CD14-positive monocyte (primary cell): Measurements from ENCODE around the gene ACR. TPM values are rescaled to one million over a fixed set of nuclear protein-coding genes. Genes with fewer than 3 reads are reported as not detected.
A peak's percentile ranks its signal among the peaks of the same experiment; 100 is the strongest.

Experiments
- DNase-seq, 3 donors: peaks; one replicate each; pipeline ENCODE4 v3.0.0-alpha.2; 2011 to 2022
- H2AFZ ChIP-seq: 2 replicates; pipeline ENCODE4 v1.6.0; 2012; ENCODE audit warnings: mild to moderate bottlenecking, low read depth, low read length, inconsistent platforms; ENCODE audit not compliant: insufficient read depth, poor library complexity, severe bottlenecking
- H3K27ac ChIP-seq, 2 donors: 1 replicate in 1 of 2; 2 replicates in 1 of 2; pipeline ENCODE4 v1.5.1; 2012 to 2013; ENCODE audit warnings: low read length in 2 of 2, control low read depth in 1 of 2, inconsistent platforms in 1 of 2, low read depth in 1 of 2, mild to moderate bottlenecking in 1 of 2
- H3K27me3 ChIP-seq, 2 donors: one replicate each; pipeline versions ENCODE4 v1.6.0 to v1.6.1; 2011 to 2013; ENCODE audit warnings: low read length in 2 of 2; ENCODE audit not compliant: control insufficient read depth in 2 of 2, insufficient read depth in 2 of 2
- H3K36me3 ChIP-seq, 2 donors: replicated peaks in 1 of 2; 1 replicate in 1 of 2; 2 replicates in 1 of 2; pipeline versions ENCODE4 v1.5.1 to v1.6.1; 2012 to 2013; ENCODE audit warnings: low read length in 2 of 2, control low read depth in 1 of 2, inconsistent platforms in 1 of 2, mild to moderate bottlenecking in 1 of 2; ENCODE audit not compliant: insufficient read depth in 2 of 2, control insufficient read depth in 1 of 2
- H3K4me1 ChIP-seq, 2 donors: 1 replicate in 1 of 2; 2 replicates in 1 of 2; pipeline versions ENCODE4 v1.5.1 to v1.6.1; 2012 to 2013; ENCODE audit warnings: low read length in 2 of 2, control low read depth in 1 of 2, inconsistent platforms in 1 of 2, mild to moderate bottlenecking in 1 of 2, moderate library complexity in 1 of 2; ENCODE audit not compliant: insufficient read depth in 2 of 2, control insufficient read depth in 1 of 2
- H3K4me2 ChIP-seq: replicated peaks from 2 replicates; pipeline ENCODE3; 2012; ENCODE audit warnings: low read length, moderate library complexity, mild to moderate bottlenecking; ENCODE audit not compliant: poor library complexity, severe bottlenecking; ENCODE audit errors: extremely low read depth
- H3K4me3 ChIP-seq, 3 experiments: fragments of 200-600 bp in 1 of 3; sonication (generic) in 1 of 3; replicated peaks in 1 of 3; 1 replicate in 2 of 3; 2 replicates in 1 of 3; pipeline ENCODE4 v1.5.1; 2011 to 2013; ENCODE audit warnings: low read length in 3 of 3, mild to moderate bottlenecking in 3 of 3, control low read depth in 2 of 3, low read depth in 2 of 3, inconsistent platforms in 1 of 3, moderate library complexity in 1 of 3
- H3K79me2 ChIP-seq: 2 replicates; pipeline ENCODE4 v1.6.0; 2012; ENCODE audit warnings: mild to moderate bottlenecking, control low read depth, inconsistent platforms, low read length, moderate library complexity; ENCODE audit not compliant: insufficient read depth
- H3K9ac ChIP-seq: 2 replicates; pipeline ENCODE4 v1.6.0; 2017; ENCODE audit warnings: low read length, mild to moderate bottlenecking; ENCODE audit not compliant: insufficient read depth, poor library complexity, severe bottlenecking
- H3K9me3 ChIP-seq, 2 donors: replicated peaks in 1 of 2; 1 replicate in 1 of 2; 2 replicates in 1 of 2; pipeline versions ENCODE4 v1.5.1 to v1.6.1; 2012 to 2013; ENCODE audit warnings: low read length in 2 of 2, control low read depth in 1 of 2; ENCODE audit not compliant: control insufficient read depth in 1 of 2, insufficient read depth in 1 of 2
- H4K20me1 ChIP-seq: 2 replicates; pipeline ENCODE4 v1.6.0; 2012; ENCODE audit warnings: mild to moderate bottlenecking, low read length, control low read depth, moderate library complexity; ENCODE audit not compliant: insufficient read depth
- H3K27ac Mint-ChIP-seq, 7 donors: one replicate each; pipeline ENCODE4 v1.8.0; 2020; ENCODE audit warnings: mild to moderate bottlenecking in 7 of 7, mixed read lengths in 7 of 7, moderate library complexity in 6 of 7, inconsistent platforms in 2 of 7
- H3K27me3 Mint-ChIP-seq, 3 donors: one replicate each; pipeline ENCODE4 v1.8.0; 2021 to 2022; ENCODE audit warnings: low read depth in 3 of 3, mild to moderate bottlenecking in 3 of 3, mixed read lengths in 3 of 3, moderate library complexity in 3 of 3, inconsistent platforms in 1 of 3
- H3K36me3 Mint-ChIP-seq, 2 donors: one replicate each; pipeline ENCODE4 v1.8.0; 2020; ENCODE audit warnings: mixed read lengths in 2 of 2, inconsistent platforms in 1 of 2, mild to moderate bottlenecking in 1 of 2
- H3K4me1 Mint-ChIP-seq: one replicate; pipeline ENCODE4 v1.8.0; 2020; ENCODE audit warnings: mild to moderate bottlenecking, mixed read lengths
- H3K4me3 Mint-ChIP-seq, 2 donors: one replicate each; pipeline ENCODE4 v1.8.0; 2020; ENCODE audit warnings: mild to moderate bottlenecking in 2 of 2, mixed read lengths in 2 of 2, moderate library complexity in 1 of 2
- H3K9me3 Mint-ChIP-seq, 7 donors: one replicate each; pipeline ENCODE4 v1.8.0; 2020 to 2022; ENCODE audit warnings: mixed read lengths in 7 of 7, mild to moderate bottlenecking in 6 of 7, moderate library complexity in 6 of 7, inconsistent platforms in 2 of 7
- WGBS: methylation state at CpG from one replicate; pipeline ENCODE4 v1.1.5; 2013; ENCODE audit warnings: missing lambda C conversion rate; ENCODE audit not compliant: insufficient coverage; 5-methylcytosine and 5-hydroxymethylcytosine counted together
- intact Hi-C, 2 donors: fragments of 100-400 bp; cut with micrococcal nuclease; formaldehyde crosslinking; loops; one replicate each; pipeline versions ENCODE4 v1.15.0 to v1.15.1; 2023
- polyA plus RNA-seq, 3 donors: library from polyadenylated mRNA; depleted of rRNA in 1 of 3; unstranded in 2 of 3; stranded (reverse) in 1 of 3; fragments of 300-500 nt in 2 of 3; fragments of >200 nt in 1 of 3; fragmentation: Illumina TruSeq in 2 of 3; gene quantifications; 1 replicate in 2 of 3; 2 replicates in 1 of 3; pipeline ENCODE4 v1.2.3, GENCODE V29; 2012 to 2021
- TF ChIP-seq, protein P1 (sequence below): fragments of 200-600 bp; IDR thresholded peaks from one replicate; pipeline ENCODE4 v1.8.0; 2022; ENCODE audit warnings: antibody characterized with exemption, mild to moderate bottlenecking

The ACR gene
- polyA plus RNA-seq, 3 donors, result not detected

DNA sequence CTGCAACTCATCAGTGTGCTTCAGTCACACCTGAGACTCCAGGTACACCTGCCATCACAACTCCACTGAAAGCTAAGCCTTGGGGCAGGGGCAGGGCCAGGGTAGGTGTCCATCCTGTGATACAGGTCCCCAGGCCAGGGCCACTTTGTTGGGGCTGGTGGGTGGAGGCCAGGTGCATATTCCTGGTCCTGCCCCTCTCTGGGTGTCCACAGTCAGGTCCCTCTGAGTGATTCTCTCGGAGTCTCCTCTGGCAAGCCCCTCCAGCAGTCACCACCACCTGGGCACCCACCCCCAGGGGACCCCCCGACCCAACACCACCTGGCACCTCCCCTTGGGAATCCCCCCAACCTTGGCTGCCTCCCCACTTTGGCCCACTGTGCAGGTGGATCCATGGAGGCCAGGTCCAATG, 9.5 kb upstream of the ACR start:
- H3K4me1 ChIP-seq, result no peaks in the 10 kb centered on the region
- H3K27me3 Mint-ChIP-seq, result peaks cover 0 to 7% (median 0%) of the 10 kb centered on the region in 3 donors
- no peak for DNase-seq
- H3K4me2 ChIP-seq, result no peak overlapping the region
- H3K9me3 Mint-ChIP-seq, result no peaks in the 10 kb centered on the region
- H3K36me3 ChIP-seq, result no peaks in the 10 kb centered on the region
- H2AFZ ChIP-seq, result no peak overlapping the region
- H3K27ac Mint-ChIP-seq, result no peak overlapping the region
- H3K36me3 Mint-ChIP-seq, result no peaks in the 10 kb centered on the region
- TF ChIP-seq, protein P1, sequence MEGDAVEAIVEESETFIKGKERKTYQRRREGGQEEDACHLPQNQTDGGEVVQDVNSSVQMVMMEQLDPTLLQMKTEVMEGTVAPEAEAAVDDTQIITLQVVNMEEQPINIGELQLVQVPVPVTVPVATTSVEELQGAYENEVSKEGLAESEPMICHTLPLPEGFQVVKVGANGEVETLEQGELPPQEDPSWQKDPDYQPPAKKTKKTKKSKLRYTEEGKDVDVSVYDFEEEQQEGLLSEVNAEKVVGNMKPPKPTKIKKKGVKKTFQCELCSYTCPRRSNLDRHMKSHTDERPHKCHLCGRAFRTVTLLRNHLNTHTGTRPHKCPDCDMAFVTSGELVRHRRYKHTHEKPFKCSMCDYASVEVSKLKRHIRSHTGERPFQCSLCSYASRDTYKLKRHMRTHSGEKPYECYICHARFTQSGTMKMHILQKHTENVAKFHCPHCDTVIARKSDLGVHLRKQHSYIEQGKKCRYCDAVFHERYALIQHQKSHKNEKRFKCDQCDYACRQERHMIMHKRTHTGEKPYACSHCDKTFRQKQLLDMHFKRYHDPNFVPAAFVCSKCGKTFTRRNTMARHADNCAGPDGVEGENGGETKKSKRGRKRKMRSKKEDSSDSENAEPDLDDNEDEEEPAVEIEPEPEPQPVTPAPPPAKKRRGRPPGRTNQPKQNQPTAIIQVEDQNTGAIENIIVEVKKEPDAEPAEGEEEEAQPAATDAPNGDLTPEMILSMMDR, result no peak
- intact Hi-C loops, result no loop called here
- H3K27ac ChIP-seq, result no peak overlapping the region
- no peak overlapping the region for H3K9ac ChIP-seq
- no peaks in the 10 kb centered on the region for H3K79me2 ChIP-seq
- no peak overlapping the region for H3K4me3 Mint-ChIP-seq
- H3K27me3 ChIP-seq, result no peaks in the 10 kb centered on the region
- no peaks in the 10 kb centered on the region for H4K20me1 ChIP-seq
- no peak overlapping the region for H3K4me3 ChIP-seq
- WGBS, result no CpG with 5 or more reads among the region's 2 CpGs
- H3K4me1 Mint-ChIP-seq, result no peaks in the 10 kb centered on the region
- no peaks in the 10 kb centered on the region for H3K9me3 ChIP-seq

DNA sequence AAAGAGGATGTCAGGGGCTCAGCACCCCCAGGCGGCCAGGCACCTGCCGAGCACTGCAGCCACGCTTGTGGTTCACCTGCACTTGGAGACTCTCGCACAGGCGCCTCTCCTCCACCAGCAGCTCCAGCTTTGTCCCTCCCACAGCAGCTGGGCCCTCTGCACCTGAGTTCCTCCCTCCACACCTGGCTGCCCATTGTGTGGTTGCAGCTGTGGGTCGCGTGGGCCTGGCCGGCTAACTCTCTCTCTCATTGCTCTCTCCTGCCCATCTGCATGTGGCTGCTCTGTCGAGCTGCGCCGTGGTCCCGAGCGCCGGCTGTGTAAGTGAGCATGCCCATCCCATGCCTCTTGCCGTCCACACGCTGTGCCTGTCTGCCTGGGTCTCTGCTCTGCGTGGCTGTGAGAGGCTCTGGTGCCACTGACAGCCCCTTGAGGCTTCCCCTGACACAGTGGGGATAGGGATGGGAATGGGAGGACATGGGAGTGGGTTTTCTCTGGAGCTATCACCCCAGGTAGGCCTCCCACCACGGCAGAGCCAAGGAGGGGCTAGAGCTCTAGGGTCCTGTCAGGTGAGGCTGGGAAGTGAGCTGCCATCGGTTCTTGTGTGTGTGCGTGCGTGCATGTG, 8.5 kb upstream of the ACR start:
- Histone ChIP-seq H3K36me3 (no peaks in the 10 kb centered on the region), H3K27ac (no peak overlapping the region), H4K20me1 (no peaks in the 10 kb centered on the region), H2AFZ (no peak overlapping the region), H3K4me3 (no peak overlapping the region), H3K79me2 (no peaks in the 10 kb centered on the region), H3K4me2 (no peak overlapping the region), H3K9me3 (no peaks in the 10 kb centered on the region), H3K9ac (no peak overlapping the region), H3K27me3 (no peaks in the 10 kb centered on the region), H3K4me1 (no peaks in the 10 kb centered on the region)
- peak overlapping the region in 1 of 7 donors; percentile 21 for H3K27ac Mint-ChIP-seq
- H3K9me3 Mint-ChIP-seq, result no peaks in the 10 kb centered on the region
- TF ChIP-seq, protein P1, result no peak
- peaks cover 0 to 7% (median 0%) of the 10 kb centered on the region in 3 donors for H3K27me3 Mint-ChIP-seq
- WGBS, result 88% methylated on average over 16 of the region's 21 CpGs
- no peaks in the 10 kb centered on the region for H3K4me1 Mint-ChIP-seq
- no peak overlapping the region for H3K4me3 Mint-ChIP-seq
- DNase-seq, result no peak
- no peaks in the 10 kb centered on the region for H3K36me3 Mint-ChIP-seq
- intact Hi-C loops, result no loop called here
